GM21619 (cell line): ENCODE data around the gene GPHA2.

Source experiments
- ATAC-seq: cut with Tn5 transposase; IDR thresholded peaks from one replicate; pipeline ENCODE4 v1.9.1; 2021; ENCODE audit not compliant: unreplicated experiment

GPHA2 gene

DNA sequence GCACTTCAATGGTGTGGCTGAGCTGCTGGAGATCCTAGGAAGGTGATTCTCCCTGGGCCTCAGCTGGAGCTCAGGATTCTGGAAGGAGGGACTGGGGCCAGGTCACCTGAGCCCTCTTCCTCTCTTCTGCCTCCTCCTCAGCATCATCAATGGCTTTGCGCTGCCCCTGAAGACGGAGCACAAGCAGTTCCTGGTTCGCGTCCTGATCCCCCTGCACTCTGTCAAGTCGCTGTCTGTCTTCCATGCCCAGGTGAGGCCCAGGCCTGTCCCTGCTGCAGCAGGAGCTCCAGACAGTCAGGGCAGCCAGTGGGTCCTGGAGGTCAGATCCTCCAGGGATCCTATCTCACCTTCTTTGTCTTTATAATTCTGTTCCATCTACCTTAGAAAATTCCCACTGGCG lies 5.4 kb downstream of the GPHA2 start:
- ATAC-seq = no peak

DNA sequence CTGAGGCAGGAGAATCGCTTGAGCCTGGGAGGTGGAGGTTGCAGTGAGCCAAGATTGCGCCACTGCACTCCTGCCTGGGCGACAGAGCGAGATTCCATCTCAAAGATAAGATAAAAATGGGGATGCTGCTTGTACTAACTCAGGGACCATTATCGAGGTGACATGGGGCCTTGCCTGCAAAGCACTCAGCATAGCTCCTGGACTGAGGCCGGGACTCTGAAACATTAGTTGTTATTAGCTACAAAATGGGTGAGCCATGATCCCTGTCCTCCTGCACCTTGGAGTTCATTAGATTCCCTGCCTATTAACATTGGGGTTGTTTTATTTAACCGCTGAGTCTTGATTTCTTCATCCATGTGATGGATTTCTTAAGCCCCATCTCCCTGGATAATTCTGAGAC lies 6.1 kb downstream of the GPHA2 start:
- ATAC-seq = no peak

DNA sequence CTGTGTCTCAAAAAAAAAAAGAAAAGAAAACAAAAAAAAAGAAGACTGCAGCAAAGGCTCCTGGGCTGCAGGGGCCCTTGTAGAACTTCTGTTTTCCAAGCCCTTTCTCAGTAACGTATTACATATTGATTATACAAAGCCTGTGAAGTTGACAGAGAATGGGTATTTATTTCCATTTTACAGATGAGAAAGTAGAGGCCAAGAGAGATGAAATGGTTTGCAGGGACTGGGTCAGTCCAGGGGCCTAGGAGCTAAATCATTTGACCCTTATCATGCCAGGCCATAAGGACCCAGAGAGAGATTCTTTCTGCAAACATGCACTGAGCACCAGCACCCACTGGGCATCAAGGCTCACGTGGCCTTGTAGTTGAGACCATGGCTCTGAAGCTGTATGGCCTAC lies 6.7 kb downstream of the GPHA2 start:
- no peak for ATAC-seq

DNA sequence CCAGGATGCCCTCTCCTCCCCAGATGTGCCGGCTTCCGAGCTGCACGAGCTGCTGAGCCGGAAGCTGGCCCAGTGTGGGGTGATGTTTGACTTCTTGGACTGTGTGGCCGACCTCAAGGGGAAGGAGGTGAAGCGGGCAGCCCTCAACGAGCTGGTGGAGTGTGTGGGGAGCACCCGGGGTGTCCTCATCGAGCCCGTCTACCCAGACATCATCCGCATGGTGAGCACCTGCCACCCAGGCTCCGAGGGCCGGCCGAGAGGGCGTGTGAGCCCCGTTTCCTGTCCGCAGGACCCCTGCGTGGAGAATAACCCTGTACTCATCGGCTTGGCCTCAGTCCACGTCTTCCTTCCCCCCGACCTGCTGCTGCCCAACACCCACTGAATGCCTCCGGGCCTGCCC lies 9.0 kb downstream of the GPHA2 start:
- no peak for ATAC-seq

DNA sequence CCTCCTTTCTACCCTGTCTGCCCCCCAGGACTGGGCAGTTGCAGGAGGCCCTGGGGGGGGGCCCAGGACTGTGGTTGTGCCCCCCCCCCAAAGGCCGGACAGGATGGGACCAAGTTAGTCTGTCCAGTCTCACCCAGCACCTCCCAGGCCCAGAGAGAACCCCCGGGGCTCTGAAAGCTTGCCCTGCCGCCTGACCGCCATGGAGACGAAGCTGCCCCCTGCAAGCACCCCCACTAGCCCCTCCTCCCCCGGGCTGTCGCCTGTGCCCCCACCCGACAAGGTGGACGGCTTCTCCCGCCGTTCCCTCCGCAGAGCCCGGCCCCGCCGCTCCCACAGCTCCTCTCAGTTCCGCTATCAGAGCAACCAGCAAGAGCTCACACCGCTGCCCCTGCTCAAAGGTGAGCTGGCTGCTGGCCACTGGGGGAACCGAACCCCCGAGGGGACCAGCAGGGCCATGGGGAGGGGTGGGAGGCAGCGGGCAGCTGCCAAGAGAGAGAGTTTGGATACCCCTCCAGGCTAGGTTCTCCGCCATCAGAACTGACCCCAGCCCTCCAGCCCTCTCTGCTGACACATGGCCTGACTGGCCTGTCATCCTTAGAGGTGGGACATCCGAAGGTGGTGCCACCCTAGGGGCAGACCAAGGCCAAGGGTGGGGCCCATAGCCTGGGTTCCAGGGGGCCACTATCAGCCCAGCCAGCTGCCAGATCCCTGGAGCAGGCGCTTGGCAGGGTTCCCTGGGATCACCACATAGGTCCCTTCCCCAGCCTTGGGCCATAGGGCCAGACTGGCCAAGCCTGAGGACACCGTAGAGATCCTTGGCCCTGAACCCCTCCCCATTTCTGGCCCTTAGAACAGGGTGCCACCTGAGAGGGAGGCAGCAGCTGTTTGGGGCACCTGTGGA lies 9.9 kb downstream of the GPHA2 start:
- ATAC-seq = no peak

DNA sequence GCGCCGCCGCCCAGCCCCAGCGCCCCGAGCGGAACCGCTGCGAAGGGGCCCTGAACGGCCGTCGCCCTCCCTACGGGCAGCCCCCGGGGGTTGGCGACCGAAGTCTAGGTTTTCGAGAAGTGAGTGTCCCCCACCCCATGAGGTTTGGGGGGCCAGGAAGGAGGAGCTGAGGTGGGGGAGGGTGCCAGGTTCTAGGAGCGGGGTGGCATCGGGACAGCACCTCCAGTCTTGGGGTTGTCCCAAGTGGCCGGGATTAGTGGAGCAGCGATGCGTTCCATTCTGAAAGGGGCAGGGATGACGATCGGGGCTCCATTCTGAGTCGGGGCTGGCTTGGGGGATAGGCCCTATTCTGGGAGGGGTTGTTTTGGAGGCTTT lies 10.8 kb downstream of the GPHA2 start:
- ATAC-seq = peak; percentile 5

DNA sequence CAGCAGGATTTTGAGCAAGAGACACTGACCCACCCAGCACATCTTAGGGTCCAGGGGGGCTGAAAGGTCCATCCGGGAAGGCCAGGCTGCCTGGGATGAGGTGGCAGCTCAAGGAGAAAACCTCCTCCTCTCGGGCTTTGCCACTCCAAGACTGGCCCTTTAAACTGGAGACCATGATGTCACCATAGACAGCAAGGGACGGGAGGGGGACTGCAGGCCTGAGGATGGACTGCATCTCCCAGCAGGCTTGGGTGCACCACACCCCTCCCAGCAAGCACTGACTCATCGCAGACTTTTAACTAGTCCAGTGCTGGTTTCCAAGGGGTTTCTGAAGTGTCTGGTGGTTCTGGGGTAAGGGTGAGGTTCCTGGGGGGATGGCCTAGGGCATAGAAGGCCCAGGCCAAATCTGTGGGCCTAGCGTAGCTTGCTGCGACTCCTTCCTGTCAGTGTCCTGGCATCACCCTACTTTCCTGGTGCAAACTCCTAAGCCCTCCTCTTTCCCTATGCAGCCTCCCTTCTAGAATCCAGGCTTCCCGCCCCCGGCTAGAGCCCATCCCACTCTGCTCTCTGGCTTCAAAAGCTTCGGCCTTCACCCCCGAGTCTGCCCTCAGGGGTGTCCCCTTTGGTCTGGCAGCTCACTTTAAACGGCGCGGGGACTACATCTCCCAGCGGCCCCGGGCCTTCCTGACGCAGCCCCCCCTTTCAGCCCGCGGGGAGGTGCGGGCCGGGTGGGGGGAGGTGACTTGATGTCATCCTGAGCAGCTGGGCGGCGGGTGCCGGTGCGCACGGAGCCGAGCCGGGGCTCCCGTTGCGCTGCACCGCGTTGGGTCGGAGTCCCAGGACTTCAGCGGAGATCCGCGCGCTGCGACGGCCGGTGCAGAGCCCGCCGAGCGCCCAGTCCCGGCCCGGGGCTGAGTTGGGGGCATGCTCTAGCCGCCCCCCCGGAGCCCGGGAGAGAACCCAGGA lies 11.5 kb downstream of the GPHA2 start, which contains the start of gene PPP2R5B:
Gene PPP2R5B, plus strand, starts transcription at position 746 of the 966 bp plus-strand sequence. CDS start 1,046 bp downstream, outside the sequence.
- peak; percentile 80 for ATAC-seq

GRCh38 chr11:64923151-64923661 lies 12.5 kb downstream of the GPHA2 start:
- no peak for ATAC-seq

GRCh38 chr11:64921384-64921783 lies 14.3 kb downstream of the GPHA2 start:
- no peak for ATAC-seq

DNA sequence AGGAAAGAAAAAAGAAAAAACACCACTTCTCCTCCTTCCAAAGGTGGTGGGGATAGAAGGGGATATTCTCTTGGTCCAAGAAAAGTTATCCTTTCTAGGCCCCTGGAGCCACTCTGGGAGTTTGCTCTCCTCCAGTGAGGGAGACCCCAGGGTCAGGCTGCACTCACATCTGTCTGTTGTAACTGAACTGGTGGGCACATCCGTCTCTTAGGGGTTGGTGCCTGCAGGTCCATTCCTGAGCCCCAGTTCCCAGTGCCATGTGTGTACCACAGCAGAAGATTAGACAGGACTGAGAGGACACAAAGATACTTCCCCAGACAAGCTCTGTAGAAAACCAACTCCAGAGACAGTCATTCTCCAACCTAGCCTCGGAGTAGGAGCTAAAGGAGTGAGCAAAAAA lies 15.6 kb downstream of the GPHA2 start:
- ATAC-seq = no peak

DNA sequence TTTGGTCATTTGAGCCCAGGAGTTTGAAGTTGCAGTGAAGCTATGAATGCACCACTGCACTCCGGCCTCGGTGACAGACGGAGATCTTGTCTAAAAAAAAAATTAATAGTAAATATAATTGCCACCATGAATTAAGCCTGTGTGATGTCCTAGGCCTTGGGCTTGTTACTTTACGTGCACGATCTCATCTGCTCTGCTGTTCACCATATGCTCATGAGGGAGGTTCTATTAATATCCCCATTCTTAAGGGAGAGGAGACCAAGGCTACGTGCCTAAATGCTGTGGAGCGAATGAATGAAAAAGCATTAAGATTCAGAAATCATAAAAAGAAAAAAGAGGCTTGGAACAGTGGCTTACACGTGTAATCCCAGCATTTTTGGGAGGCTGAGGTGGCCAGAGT lies 16.1 kb downstream of the GPHA2 start:
- ATAC-seq = no peak

DNA sequence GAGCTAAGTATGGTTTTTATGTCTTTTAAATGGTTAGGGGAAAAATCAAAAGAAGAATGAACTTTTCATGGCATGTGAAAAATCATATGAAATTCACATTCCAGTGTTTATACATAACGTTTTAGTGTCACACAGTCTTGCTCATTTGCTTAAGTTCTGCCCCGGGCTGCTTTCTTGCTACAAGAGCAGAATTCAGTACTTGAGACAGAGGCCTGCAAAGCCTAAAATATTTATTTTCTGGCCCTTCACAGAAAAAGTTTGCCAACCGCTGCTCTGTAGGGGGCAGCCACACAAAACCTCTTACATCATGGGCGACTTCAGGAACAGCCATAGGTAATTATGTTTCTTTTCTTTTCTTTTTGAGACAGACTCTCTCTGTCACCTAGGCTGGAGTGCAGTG lies 17.7 kb downstream of the GPHA2 start:
- no peak for ATAC-seq

- ATAC-seq = no peak
Measured at GRCh38 chr11:64917663-64917995, 18.1 kb downstream of the GPHA2 start.

DNA sequence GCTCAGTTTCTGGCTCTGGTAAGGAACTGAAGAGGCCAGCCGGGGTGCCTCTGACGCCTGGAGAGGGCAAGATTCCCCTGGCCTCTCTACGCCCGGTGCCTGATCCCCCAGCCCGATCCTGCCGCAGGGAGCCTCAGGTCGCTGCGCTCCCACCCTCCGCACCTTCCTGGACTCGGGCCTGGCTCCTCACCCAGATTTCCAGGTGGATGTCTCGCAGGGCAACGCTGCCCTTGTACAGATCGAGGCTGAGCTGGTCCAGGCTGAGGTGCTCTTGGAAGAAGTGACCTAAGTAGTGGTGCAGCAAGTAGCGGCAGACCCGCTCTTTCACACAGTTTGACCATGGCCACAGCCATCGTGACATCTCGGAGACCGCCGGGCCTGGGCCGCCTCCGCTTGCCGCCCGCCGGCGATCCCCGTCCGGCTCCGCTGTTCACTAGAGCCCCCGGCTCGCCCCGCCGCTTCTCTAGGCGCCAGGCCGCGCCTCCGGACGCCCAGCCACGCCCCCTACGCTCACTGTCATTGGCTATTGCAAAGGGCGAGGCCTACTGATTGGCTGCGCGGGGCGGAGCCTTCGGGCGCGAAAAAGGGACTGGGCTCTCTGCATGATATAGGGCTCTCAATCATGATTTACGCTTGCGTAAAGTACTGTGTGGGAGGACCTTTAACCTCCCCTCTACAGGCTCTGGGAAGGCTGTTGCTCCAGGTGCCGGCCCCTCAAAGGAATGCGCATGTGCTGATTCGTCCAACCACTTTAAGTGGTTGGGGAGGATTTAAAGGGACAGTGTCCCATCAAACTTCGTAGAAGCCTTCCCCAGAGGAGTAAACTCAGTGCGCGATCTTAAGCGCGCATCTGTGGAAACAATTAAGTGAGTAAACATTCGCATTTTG lies 18.7 kb downstream of the GPHA2 start, which contains the start of gene ATG2A:
Gene ATG2A, minus strand, starts transcription at position 435 of the 888 bp plus-strand sequence. Its CDS starts 74 bp downstream, at position 361.
- ATAC-seq = peak; percentile 89

GRCh38 chr11:64916040-64916774 lies 19.5 kb downstream of the GPHA2 start:
- ATAC-seq = no peak

- ATAC-seq = no peak
Measured at GRCh38 chr11:64915376-64915887, 20.3 kb downstream of the GPHA2 start.

- no peak for ATAC-seq
Measured at GRCh38 chr11:64914123-64914522, 21.6 kb downstream of the GPHA2 start.

GRCh38 chr11:64913171-64913727 lies 22.4 kb downstream of the GPHA2 start:
- ATAC-seq = no peak

GRCh38 chr11:64911689-64912088 lies 24.0 kb downstream of the GPHA2 start:
- no peak for ATAC-seq
